CD4-positive, alpha-beta T cell treated with Interleukin-17A for 4 hours (primary cell): Measurements from ENCODE around the gene REEP6.
"Not testable (repeated sequence)": the region's sequence is repeated elsewhere in the genome, so short reads cannot be mapped to it uniquely, and the experiment has no call there.

ENCODE experiments used
- DNase-seq: peaks from one replicate; pipeline ENCODE4 v3.0.0-alpha.2; 2020; ENCODE audit warnings: mixed read lengths

REEP6 gene

DNA sequence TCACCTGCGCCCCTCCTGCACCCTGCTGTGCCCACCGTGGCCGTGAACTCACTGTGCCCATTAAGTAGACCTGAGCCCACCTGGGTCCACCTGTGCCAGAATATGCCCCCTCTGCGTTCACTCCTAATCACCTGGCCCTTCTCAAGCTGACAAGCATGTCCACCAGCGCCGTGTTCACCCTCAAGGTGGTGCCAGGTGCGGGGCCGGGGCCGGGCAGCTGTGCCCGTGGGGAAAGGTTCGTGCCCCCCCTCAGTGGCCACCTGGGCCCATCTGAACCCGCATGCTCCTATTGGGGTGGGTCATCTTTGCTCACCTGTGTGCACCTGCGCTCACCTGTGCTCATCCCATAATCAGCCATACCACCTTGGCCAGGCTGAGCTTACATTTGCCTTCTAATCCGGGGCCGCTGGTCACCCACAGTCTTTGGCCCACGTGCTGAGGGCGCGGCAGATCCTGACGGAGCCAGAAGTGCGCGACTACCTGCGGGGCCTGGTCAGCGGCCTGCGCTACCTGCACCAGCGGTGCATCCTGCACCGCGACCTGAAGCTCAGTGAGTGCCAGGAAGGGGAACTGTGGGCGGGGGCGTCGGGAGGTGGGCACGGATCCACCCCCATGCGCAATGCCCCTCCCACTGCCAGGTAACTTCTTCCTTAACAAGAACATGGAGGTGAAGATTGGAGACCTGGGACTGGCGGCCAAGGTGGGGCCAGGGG lies 35.2 kb downstream of the REEP6 start:
- DNase-seq: no peak

DNA sequence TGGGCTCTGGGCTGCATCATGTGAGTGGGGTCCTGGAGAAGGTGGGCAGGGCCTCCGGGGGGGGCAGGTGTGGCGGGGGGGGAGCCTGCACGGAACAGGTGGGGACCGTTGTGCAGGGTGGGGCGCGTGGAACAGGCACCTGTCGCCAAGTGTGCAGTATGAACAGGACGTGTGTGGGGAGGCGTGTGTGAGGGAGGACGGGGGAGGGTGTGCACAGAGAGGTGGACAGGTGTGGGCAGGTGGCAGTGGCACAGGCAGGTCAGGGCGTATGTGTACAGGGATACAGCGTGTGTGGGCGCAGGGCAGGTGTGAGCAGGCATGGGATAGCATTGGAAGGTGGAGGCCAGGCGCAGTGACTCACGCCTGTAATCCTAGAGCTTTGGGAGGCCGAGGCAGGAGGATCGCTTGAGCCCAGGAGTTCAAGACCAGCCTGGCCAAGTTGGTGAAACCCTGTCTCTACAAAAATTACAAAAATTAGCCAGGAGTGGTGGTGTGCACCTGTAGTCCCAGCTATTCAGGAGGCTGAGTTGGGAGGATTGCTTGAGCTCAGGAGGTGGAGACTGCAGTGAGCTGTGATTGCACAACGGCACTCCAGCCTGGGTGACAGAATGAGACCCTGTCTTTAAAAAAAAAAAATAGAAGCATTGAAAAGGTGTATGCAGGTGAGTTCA lies 36.1 kb downstream of the REEP6 start:
- no peak for DNase-seq

- no peak for DNase-seq
Observed at GRCh38 chr19:1527650-1528309, 36.8 kb downstream of the REEP6 start.

- DNase-seq: no peak
Observed at GRCh38 chr19:1528596-1529429, 37.8 kb downstream of the REEP6 start.

- DNase-seq: no peak
Observed at GRCh38 chr19:1529430-1529816, 38.4 kb downstream of the REEP6 start.

- DNase-seq: not testable (repeated sequence)
Observed at GRCh38 chr19:1530856-1531255, 39.9 kb downstream of the REEP6 start.

DNA sequence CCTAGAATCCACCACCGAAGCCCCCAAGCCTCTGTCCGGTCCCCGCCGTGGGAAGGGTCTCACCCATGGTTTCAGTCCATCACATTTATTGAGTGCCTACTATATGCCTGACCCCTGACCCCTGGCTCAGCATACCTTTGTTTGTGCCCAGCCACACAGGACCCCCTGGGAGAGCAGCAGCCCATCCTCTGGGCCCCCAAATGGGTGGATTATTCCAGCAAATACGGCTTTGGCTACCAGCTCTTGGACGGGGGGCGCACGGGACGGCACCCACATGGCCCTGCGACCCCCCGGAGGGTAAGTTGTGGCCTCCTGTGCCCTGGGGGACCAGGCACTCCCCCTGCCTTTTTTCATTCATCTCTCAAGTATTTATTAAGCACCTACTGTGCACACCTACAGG lies 40.6 kb downstream of the REEP6 start:
- no peak for DNase-seq

DNA sequence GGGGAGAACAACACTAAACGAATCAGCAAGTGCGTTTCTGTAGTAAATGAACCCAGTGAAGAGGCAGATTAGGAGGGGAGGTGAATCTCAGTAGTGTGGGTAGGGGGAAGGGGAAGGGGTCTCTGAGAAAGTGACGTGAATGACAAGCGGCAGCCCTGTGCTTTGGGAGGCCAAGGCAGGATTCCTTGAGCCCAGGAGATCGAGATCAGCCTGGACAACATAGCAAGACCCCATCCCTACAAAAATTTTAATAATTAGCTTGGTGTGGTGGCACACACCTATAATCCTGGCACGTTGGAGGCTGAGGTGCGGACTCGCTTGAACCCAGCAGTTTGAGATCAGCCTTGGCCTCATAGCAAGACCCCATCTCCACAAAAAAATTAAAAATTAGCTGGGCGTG lies 41.0 kb downstream of the REEP6 start:
- DNase-seq: no peak

DNA sequence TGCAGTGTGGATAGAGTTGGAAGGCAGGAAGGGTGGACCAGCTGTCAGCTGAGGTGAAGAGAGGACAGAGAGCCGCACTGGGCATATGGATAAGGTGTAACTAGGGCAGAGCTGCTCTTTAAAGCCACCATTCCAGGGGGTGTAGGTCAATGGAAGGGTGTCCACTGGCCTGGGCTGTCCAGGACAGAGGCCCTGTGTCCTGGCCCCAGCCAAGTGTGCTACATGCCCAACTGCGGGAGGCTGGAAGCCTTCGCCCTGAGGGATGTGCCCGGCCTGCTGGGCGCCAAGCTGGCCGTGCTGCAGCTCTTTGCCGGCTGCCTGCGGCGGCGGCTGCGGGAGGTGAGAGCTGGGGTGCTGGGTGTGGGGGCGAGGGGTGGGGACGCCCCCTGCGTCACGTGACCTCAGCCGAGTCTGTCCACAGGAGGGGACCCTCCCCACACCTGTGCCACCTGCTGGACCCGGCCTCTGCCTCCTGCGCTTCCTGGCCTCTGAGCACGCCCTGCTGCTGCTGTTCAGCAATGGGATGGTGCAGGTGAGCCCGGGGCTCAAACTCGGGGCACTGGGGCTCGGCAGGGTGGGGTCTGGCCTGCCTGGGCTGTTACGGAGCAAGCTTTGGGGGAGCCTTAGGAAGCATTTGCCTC lies 42.6 kb downstream of the REEP6 start:
- no peak for DNase-seq

- no peak for DNase-seq
Observed at GRCh38 chr19:1534972-1535371, 44.0 kb downstream of the REEP6 start.

DNA sequence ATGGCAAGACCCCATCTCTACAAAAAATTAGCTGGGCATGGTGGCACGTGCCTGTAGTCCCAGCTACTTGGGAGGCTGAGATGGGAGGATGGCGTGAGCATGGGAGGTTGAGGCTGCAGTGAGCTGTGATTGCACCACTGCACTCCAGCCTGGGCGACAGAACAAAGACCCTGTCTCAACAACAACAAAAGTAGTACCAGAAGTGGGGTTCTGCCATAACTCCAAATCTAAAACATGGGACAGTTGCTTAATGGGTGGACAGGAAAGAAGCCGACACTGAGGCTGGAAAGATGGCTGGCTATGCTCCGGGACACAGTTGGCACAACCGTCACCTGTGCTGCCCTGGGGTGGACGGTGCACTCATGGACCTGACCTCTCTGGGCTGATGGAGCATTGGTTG lies 44.7 kb downstream of the REEP6 start:
- DNase-seq: not testable (repeated sequence)

GRCh38 chr19:1538978-1539377 lies 48.0 kb downstream of the REEP6 start:
- no peak for DNase-seq

DNA sequence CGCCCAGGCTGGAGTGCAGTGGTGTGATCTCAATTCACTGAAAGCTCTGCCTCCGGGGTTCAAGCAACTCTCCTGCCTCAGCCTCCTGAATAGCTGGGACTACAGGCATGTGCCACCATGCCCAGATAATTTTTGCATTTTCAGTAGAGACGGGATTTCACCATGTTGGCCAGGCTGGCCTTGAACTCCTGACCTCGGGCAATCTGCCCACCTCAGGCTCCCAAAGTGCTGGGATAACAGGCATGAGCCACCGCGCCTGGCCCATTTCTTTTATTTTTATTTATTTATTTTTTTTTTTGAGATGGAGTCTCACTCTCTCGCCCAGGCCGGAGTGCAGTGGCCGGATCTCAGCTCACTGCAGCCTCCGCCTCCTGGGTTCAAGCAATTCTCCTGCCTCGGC lies 48.8 kb downstream of the REEP6 start:
- DNase-seq: not testable (repeated sequence)

DNA sequence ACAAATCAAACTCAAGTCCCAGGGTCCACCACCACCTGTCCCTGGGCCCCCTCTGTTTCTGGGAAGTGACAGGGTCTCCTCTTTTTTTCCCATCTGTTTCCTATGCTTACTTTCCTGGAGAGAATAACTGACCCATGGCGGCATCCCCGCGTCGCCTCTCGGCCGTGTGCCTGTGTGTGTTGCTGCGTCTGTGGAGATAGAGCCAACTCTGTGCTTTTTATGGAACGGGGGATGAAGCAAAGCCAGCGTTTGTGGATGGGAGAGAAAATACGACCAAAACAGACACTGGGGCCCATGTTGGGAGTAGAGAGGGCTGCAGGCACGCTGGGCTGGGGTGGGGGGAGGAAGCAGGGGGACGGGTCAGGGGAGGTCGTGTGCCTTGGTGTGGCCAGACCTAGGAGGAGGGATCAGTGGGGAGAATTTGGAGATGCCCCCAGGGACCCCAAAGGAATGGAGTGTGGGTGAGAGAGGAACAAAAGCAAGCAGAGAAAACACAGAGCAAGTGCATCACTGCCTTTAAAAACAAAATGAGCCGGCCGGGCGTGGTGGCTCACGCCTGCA lies 49.5 kb downstream of the REEP6 start:
- no peak for DNase-seq
